Measurements from ENCODE around the gene HIRA. TPM values are rescaled to one million over a fixed set of nuclear protein-coding genes. Genes with fewer than 3 reads are reported as not detected.

The HIRA gene
- total RNA-seq, 3 donors from 2014 or later = 13.5 to 22.9 (median 18.4) TPM

DNA sequence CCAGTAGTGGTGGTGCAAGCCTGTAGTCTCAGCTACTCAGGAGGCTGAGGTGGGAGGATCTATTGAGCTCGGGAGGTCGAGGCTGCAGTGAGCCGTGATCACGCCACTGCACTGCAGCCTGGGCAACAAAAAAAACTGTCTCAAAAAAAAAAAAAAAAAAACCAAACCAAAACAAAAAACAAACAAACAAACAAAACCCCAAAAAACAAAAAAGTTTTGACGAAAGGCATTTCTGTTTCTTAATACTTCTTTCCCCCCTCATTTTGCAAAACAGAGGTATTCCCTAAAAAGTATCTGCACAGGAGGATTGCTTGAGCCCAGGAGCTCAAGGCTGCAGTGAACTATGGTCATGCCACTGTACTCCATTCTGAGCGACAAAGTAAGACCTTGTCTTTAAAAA is 11.2 kb downstream of the HIRA start:
- DNase-seq (ENCODE audit: low spot score in 2 of 2) = no peak
- no peak overlapping the region for H3K4me3 ChIP-seq
- no peak overlapping the region for H3K27ac ChIP-seq
- no peaks in the 10 kb centered on the region for H3K36me3 ChIP-seq
- no peaks in the 10 kb centered on the region for H3K4me1 ChIP-seq
- H3K27me3 ChIP-seq = no peaks in the 10 kb centered on the region
- TF ChIP-seq, protein P1, sequence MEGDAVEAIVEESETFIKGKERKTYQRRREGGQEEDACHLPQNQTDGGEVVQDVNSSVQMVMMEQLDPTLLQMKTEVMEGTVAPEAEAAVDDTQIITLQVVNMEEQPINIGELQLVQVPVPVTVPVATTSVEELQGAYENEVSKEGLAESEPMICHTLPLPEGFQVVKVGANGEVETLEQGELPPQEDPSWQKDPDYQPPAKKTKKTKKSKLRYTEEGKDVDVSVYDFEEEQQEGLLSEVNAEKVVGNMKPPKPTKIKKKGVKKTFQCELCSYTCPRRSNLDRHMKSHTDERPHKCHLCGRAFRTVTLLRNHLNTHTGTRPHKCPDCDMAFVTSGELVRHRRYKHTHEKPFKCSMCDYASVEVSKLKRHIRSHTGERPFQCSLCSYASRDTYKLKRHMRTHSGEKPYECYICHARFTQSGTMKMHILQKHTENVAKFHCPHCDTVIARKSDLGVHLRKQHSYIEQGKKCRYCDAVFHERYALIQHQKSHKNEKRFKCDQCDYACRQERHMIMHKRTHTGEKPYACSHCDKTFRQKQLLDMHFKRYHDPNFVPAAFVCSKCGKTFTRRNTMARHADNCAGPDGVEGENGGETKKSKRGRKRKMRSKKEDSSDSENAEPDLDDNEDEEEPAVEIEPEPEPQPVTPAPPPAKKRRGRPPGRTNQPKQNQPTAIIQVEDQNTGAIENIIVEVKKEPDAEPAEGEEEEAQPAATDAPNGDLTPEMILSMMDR (IDR thresholded peaks at IDR 0.05) = no peak
- TF ChIP-seq POLR2A (IDR thresholded peaks at IDR 0.05) (no peak), POLR2AphosphoS5 (IDR thresholded peaks at IDR 0.05) (no peak)
- no peaks in the 10 kb centered on the region for H3K9me3 ChIP-seq
- intact Hi-C loops (cut with DNase I; ENCODE audit: low total_unique reads) = no loop called here

DNA sequence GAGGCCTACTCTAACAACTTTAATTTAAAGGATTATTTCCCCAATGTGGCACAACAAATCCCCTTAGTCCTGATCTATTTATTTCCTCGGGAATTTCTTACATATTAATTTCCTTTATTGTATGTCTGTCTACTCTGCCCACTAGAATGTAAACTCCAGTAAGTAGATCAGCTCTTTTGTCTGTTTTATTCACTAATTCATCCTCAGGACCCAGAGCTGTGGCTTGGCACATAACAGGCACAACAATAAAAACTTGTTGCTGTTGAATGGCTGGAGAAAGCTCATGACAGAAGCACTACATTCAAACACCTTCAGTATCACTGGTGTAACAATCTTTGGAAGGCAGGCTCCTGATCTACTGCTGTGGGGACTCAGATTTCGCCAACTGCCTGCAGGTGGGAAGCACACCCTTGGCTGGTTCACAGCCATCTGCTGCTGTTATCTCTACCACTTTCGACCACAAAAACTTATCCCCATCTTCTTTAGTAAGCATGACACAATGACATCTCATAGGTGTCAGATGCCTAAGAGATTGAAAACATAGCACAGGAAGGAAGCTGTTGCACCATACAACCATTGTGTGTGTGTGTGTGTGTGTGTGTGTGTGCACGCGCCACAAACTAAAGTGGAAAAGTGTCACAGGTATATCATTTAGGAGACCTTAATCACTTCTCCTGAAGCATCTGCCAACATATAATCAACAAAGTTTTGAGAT is 11.9 kb downstream of the HIRA start:
- H3K27me3 ChIP-seq = no peaks in the 10 kb centered on the region
- H3K27ac ChIP-seq = no peak overlapping the region
- H3K36me3 ChIP-seq = no peaks in the 10 kb centered on the region
- no peaks in the 10 kb centered on the region for H3K9me3 ChIP-seq
- no peak for DNase-seq (ENCODE audit: low spot score in 2 of 2)
- TF ChIP-seq POLR2A (IDR thresholded peaks at IDR 0.05) (no peak), POLR2AphosphoS5 (IDR thresholded peaks at IDR 0.05) (no peak)
- TF ChIP-seq, protein P1 (IDR thresholded peaks at IDR 0.05) = no peak
- no peaks in the 10 kb centered on the region for H3K4me1 ChIP-seq
- no peak overlapping the region for H3K4me3 ChIP-seq
- intact Hi-C loops (cut with DNase I; ENCODE audit: low total_unique reads) = no loop called here

GRCh38 chr22:19419086-19419463 is 12.5 kb downstream of the HIRA start:
- TF ChIP-seq POLR2A (IDR thresholded peaks at IDR 0.05) (no peak), POLR2AphosphoS5 (IDR thresholded peaks at IDR 0.05) (no peak)
- TF ChIP-seq, protein P1 (IDR thresholded peaks at IDR 0.05) = no peak
- intact Hi-C loops (cut with DNase I; ENCODE audit: low total_unique reads) = no loop called here
- H3K27ac ChIP-seq = no peak overlapping the region
- H3K27me3 ChIP-seq = no peaks in the 10 kb centered on the region
- H3K36me3 ChIP-seq = no peaks in the 10 kb centered on the region
- H3K4me3 ChIP-seq = no peak overlapping the region
- H3K9me3 ChIP-seq = no peaks in the 10 kb centered on the region
- no peak for DNase-seq (ENCODE audit: low spot score in 2 of 2)
- H3K4me1 ChIP-seq = no peaks in the 10 kb centered on the region

- intact Hi-C loops (cut with DNase I; ENCODE audit: low total_unique reads) = no loop called here
- H3K27ac ChIP-seq = no peak overlapping the region
- no peaks in the 10 kb centered on the region for H3K4me1 ChIP-seq
- DNase-seq (ENCODE audit: low spot score in 2 of 2) = no peak
- H3K9me3 ChIP-seq = no peaks in the 10 kb centered on the region
- no peaks in the 10 kb centered on the region for H3K27me3 ChIP-seq
- TF ChIP-seq POLR2A (IDR thresholded peaks at IDR 0.05) = no peak
- no peak for TF ChIP-seq POLR2AphosphoS5 (IDR thresholded peaks at IDR 0.05)
- TF ChIP-seq, protein P1 (IDR thresholded peaks at IDR 0.05) = no peak
- H3K4me3 ChIP-seq = no peak overlapping the region
- H3K36me3 ChIP-seq = no peaks in the 10 kb centered on the region
Measured at GRCh38 chr22:19412923-19413322, 18.6 kb downstream of the HIRA start.

DNA sequence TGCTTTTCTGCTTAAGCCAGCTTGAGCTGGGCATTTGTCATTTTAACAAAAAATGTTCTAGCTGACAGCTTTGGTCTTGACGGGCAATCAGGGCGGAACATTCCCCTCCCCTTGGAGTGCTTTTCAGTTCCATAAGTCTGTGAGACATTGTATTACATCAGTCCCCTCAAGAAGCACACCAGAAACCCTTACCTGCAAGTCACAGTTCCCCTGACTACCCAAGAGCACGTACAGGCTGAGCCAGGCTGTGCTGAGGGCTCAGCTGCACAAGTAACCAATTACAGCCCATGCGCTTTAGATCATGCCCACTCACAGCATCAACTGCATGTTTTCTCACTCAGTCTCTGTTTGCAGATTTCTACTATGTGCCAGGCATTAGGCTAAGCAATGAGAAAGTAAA is 19.1 kb downstream of the HIRA start:
- intact Hi-C loops (cut with DNase I; ENCODE audit: low total_unique reads) = no loop called here
- no peaks in the 10 kb centered on the region for H3K9me3 ChIP-seq
- TF ChIP-seq, protein P1 (IDR thresholded peaks at IDR 0.05) = no peak
- TF ChIP-seq POLR2A (IDR thresholded peaks at IDR 0.05) (no peak), POLR2AphosphoS5 (IDR thresholded peaks at IDR 0.05) (no peak)
- H3K27me3 ChIP-seq = no peaks in the 10 kb centered on the region
- no peaks in the 10 kb centered on the region for H3K36me3 ChIP-seq
- H3K4me3 ChIP-seq = no peak overlapping the region
- DNase-seq (ENCODE audit: low spot score in 2 of 2) = no peak
- H3K27ac ChIP-seq = no peak overlapping the region
- H3K4me1 ChIP-seq = no peaks in the 10 kb centered on the region
